Hepatocyte (in vitro differentiated cells): Measurements from ENCODE around the gene LSS.

Experiments
- CTCF ChIP-seq: fragments of 200-600 bp; sonication (generic); IDR thresholded peaks from 2 replicates; pipeline ENCODE4 v1.5.1; 2016; ENCODE audit warnings: antibody characterized with exemption, mild to moderate bottlenecking; ENCODE audit not compliant: poor library complexity
- EZH2phosphoT487 ChIP-seq: fragments of 200-600 bp; sonication (generic); IDR thresholded peaks from one replicate; pipeline ENCODE4 v1.6.1; 2018; ENCODE audit warnings: antibody characterized with exemption, mild to moderate bottlenecking, low read depth, moderate library complexity; ENCODE audit not compliant: unreplicated experiment, severe bottlenecking

GRCh38 chr21:46181953-46182547 is 46.5 kb downstream of the LSS start:
- TF ChIP-seq CTCF (no peak), EZH2phosphoT487 (no peak)
